H1 (cell line): ENCODE results near the gene COL5A1. TPM values are rescaled to one million over a fixed set of nuclear protein-coding genes. Genes with fewer than 3 reads are reported as not detected.

Source experiments
- CTCF ChIA-PET: fragments of 300-600 bp; sonication (Branson Sonifier 250); formaldehyde crosslinking; loops from one replicate; lab custom pipeline; 2021; ENCODE audit not compliant: partially characterized antibody; lab: Charles Lee
- POLR2A ChIA-PET: fragments of 300-600 bp; sonication (Branson Sonifier 250); formaldehyde crosslinking; loops from one replicate; lab custom pipeline; 2021; ENCODE audit warnings: inconsistent platforms; ENCODE audit not compliant: partially characterized antibody; lab: Charles Lee
- DNase-seq, 2 experiments: peaks; one replicate each; pipeline versions ENCODE4 v3.0.0 to v3.0.0-alpha.2; 2010 to 2022; ENCODE audit warnings: low spot score in 2 of 2, low read depth in 1 of 2, mixed read lengths in 1 of 2
- FAIRE-seq: peaks from 2 replicates; lab custom pipeline; 2011; peaks lifted over from hg19 to GRCh38; lab: Jason Lieb, UNC
- H2AFZ ChIP-seq: 2 replicates; pipeline ENCODE4 v1.8.1; 2012; ENCODE audit warnings: low read length, inconsistent platforms
- H2AK5ac ChIP-seq: 2 replicates; pipeline ENCODE4 v1.6.1; 2013; ENCODE audit warnings: low read depth, low read length
- H2BK120ac ChIP-seq: replicated peaks from 2 replicates; pipeline ENCODE3; 2013; ENCODE audit warnings: low read depth, low read length, inconsistent platforms
- H2BK12ac ChIP-seq: 2 replicates; pipeline ENCODE4 v1.6.1; 2013; ENCODE audit warnings: low read depth, low read length
- H2BK15ac ChIP-seq: 2 replicates; pipeline ENCODE4 v1.6.1; 2013; ENCODE audit warnings: low read length
- H2BK20ac ChIP-seq: 2 replicates; pipeline ENCODE4 v1.6.1; 2013; ENCODE audit warnings: low read length
- H2BK5ac ChIP-seq: 2 replicates; pipeline ENCODE4 v1.6.1; 2013; ENCODE audit warnings: low read depth, low read length
- H3K14ac ChIP-seq: 2 replicates; pipeline ENCODE4 v1.6.1; 2013; ENCODE audit warnings: inconsistent platforms; ENCODE audit not compliant: insufficient read length
- H3K18ac ChIP-seq: 2 replicates; pipeline ENCODE4 v1.6.1; 2013; ENCODE audit warnings: low read length; ENCODE audit errors: extremely low read depth
- H3K23ac ChIP-seq: 2 replicates; pipeline ENCODE4 v1.6.1; 2013; ENCODE audit warnings: inconsistent platforms; ENCODE audit not compliant: insufficient read length
- H3K23me2 ChIP-seq: 2 replicates; pipeline ENCODE4 v1.6.1; 2013; ENCODE audit warnings: low read depth, low read length
- H3K27ac ChIP-seq: 2 replicates; pipeline ENCODE4 v1.6.1; 2011; ENCODE audit warnings: low read depth, low read length, inconsistent platforms
- H3K27me3 ChIP-seq, 4 experiments: replicated peaks in 1 of 4; 1 replicate in 1 of 4; 2 replicates in 3 of 4; pipeline versions ENCODE4 v1.6.1 to v1.8.1; 2011 to 2013; ENCODE audit warnings: low read length in 3 of 4, mild to moderate bottlenecking in 3 of 4, inconsistent platforms in 2 of 4, mixed read lengths in 2 of 4, moderate library complexity in 1 of 4; ENCODE audit not compliant: control insufficient read depth in 3 of 4, insufficient read depth in 3 of 4; ENCODE audit errors: extremely low read depth in 1 of 4
- H3K36me3 ChIP-seq, 4 experiments: 2 replicates each; pipeline versions ENCODE4 v1.6.1 to v1.8.1; 2011 to 2013; ENCODE audit warnings: mild to moderate bottlenecking in 4 of 4, low read length in 3 of 4, moderate library complexity in 2 of 4, control low read depth in 1 of 4, inconsistent platforms in 1 of 4; ENCODE audit not compliant: insufficient read depth in 4 of 4, control insufficient read depth in 2 of 4
- H3K4ac ChIP-seq: replicated peaks from 2 replicates; pipeline ENCODE3; 2013; ENCODE audit warnings: low read length, low read depth, mixed read lengths, inconsistent platforms; ENCODE audit not compliant: insufficient read length
- H3K4me1 ChIP-seq, 4 experiments: replicated peaks in 1 of 4; 1 replicate in 1 of 4; 2 replicates in 3 of 4; pipeline versions ENCODE4 v1.6.1 to v1.8.1; 2011 to 2013; ENCODE audit warnings: low read length in 3 of 4, inconsistent platforms in 2 of 4, mixed read lengths in 1 of 4; ENCODE audit not compliant: insufficient read depth in 4 of 4, control insufficient read depth in 3 of 4
- H3K4me2 ChIP-seq, 2 experiments: 2 replicates each; pipeline versions ENCODE4 v1.6.1 to v1.8.1; 2011 to 2013; ENCODE audit warnings: low read depth in 2 of 2, low read length in 2 of 2, control low read depth in 1 of 2, inconsistent platforms in 1 of 2, mild to moderate bottlenecking in 1 of 2; ENCODE audit not compliant: insufficient read depth in 1 of 2
- H3K4me3 ChIP-seq, 4 experiments: fragments of 200-600, 300-600 bp in 1 of 4; sonication (generic), shearing (Covaris generic), sonication (Bioruptor Twin) in 1 of 4; 2 replicates each; pipeline versions ENCODE4 v1.5.1 to v1.8.1; 2011 to 2016; ENCODE audit warnings: low read length in 4 of 4, low read depth in 3 of 4, control low read depth in 2 of 4, inconsistent platforms in 2 of 4, mild to moderate bottlenecking in 2 of 4, mixed read lengths in 1 of 4, moderate library complexity in 1 of 4; ENCODE audit not compliant: insufficient read depth in 2 of 4; ENCODE audit errors: extremely low read depth in 1 of 4
- H3K56ac ChIP-seq: replicated peaks from 2 replicates; pipeline ENCODE3; 2013; ENCODE audit warnings: low read depth, mild to moderate bottlenecking, mixed read lengths, low read length, inconsistent platforms; ENCODE audit not compliant: insufficient read length
- H3K79me1 ChIP-seq: 2 replicates; pipeline ENCODE4 v1.6.1; 2013; ENCODE audit warnings: low read depth, low read length, control low read depth
- H3K79me2 ChIP-seq, 2 experiments: 2 replicates each; pipeline versions ENCODE4 v1.6.1 to v1.8.1; 2012 to 2013; ENCODE audit warnings: low read length in 2 of 2, mild to moderate bottlenecking in 2 of 2, inconsistent platforms in 1 of 2; ENCODE audit not compliant: insufficient read depth in 2 of 2, control insufficient read depth in 1 of 2
- H3K9ac ChIP-seq, 4 experiments: replicated peaks in 1 of 4; 1 replicate in 1 of 4; 2 replicates in 3 of 4; pipeline versions ENCODE4 v1.6.1 to v1.8.1; 2011 to 2013; ENCODE audit warnings: low read depth in 3 of 4, low read length in 3 of 4, control low read depth in 2 of 4, mild to moderate bottlenecking in 2 of 4, moderate library complexity in 2 of 4, inconsistent platforms in 1 of 4; ENCODE audit errors: extremely low read depth in 1 of 4
- H3K9me3 ChIP-seq, 2 experiments: 2 replicates each; pipeline versions ENCODE4 v1.6.1 to v1.8.1; 2012 to 2013; ENCODE audit warnings: mild to moderate bottlenecking in 2 of 2, moderate library complexity in 2 of 2, control low read depth in 1 of 2, inconsistent platforms in 1 of 2, low read depth in 1 of 2, low read length in 1 of 2, mixed read lengths in 1 of 2; ENCODE audit not compliant: insufficient read depth in 2 of 2
- H4K20me1 ChIP-seq, 2 experiments: replicated peaks in 1 of 2; 2 replicates each; pipeline versions ENCODE3 to v1.8.1; 2011 to 2013; ENCODE audit warnings: inconsistent platforms in 2 of 2, low read length in 2 of 2, mild to moderate bottlenecking in 1 of 2; ENCODE audit not compliant: insufficient read depth in 2 of 2, control insufficient read depth in 1 of 2
- H4K5ac ChIP-seq: 2 replicates; pipeline ENCODE4 v1.6.1; 2013; ENCODE audit warnings: low read length, low read depth, mixed read lengths, inconsistent platforms; ENCODE audit not compliant: insufficient read length
- H4K8ac ChIP-seq: 2 replicates; pipeline ENCODE4 v1.8.0; 2013; ENCODE audit warnings: mild to moderate bottlenecking, moderate library complexity, low read length, inconsistent platforms; ENCODE audit not compliant: insufficient read depth; ENCODE audit errors: extremely low read depth
- H4K91ac ChIP-seq: replicated peaks from 2 replicates; pipeline ENCODE3; 2013; ENCODE audit warnings: low read length, mixed read lengths, inconsistent platforms; ENCODE audit not compliant: insufficient read length
- EGR1 ChIP-seq: IDR thresholded peaks from 2 replicates; pipeline ENCODE4 v1.6.1; 2011; ENCODE audit warnings: low read depth, low read length, borderline replicate concordance
- EP300 ChIP-seq, 2 experiments: IDR thresholded peaks; 1 replicate in 1 of 2; 2 replicates in 1 of 2; pipeline ENCODE4 v1.6.1; 2011 to 2012; ENCODE audit warnings: low read depth in 2 of 2, low read length in 2 of 2, mild to moderate bottlenecking in 2 of 2, borderline replicate concordance in 1 of 2, inconsistent platforms in 1 of 2, moderate library complexity in 1 of 2
- HDAC6 ChIP-seq: IDR thresholded peaks from one replicate; pipeline ENCODE4 v1.7.1; 2012; ENCODE audit warnings: low read depth, mild to moderate bottlenecking, inconsistent platforms, low read length, moderate library complexity
- NANOG ChIP-seq: IDR thresholded peaks from 2 replicates; pipeline ENCODE4 v1.6.1; 2011; ENCODE audit warnings: low read length, low read depth, mild to moderate bottlenecking, inconsistent platforms; ENCODE audit not compliant: insufficient read depth, poor library complexity, severe bottlenecking
- POLR2AphosphoS5 ChIP-seq: IDR thresholded peaks from 2 replicates; pipeline ENCODE4 v1.6.1; 2011; ENCODE audit warnings: low read depth, low read length
- WGBS, 2 experiments: shearing (Covaris generic) in 1 of 2; methylation state at CpG; one replicate each; pipeline versions ENCODE4 v1.1.6 to v1.1.7; 2013 to 2015; ENCODE audit warnings: low lambda C conversion rate in 2 of 2, mixed read lengths in 2 of 2, inconsistent platforms in 1 of 2, low coverage in 1 of 2, missing lambda C conversion rate in 1 of 2; ENCODE audit not compliant: insufficient replicate concordance in 2 of 2, insufficient coverage in 1 of 2, insufficient read length in 1 of 2; ENCODE audit errors: extremely low coverage in 1 of 2, missing lambda C conversion rate in 1 of 2; 5-methylcytosine and 5-hydroxymethylcytosine counted together
- polyA plus RNA-seq, 7 experiments: library from polyadenylated mRNA; depleted of rRNA in 3 of 7; stranded (reverse) in 5 of 7; unstranded in 2 of 7; fragments of >200 nt in 5 of 7; fragments of 200-250 nt in 2 of 7; gene quantifications; 1 replicate in 5 of 7; 2 replicates in 1 of 7; 4 replicates in 1 of 7; pipeline versions ENCODE4 v1.2.1 to v1.2.3, GENCODE V29; 2011 to 2013; ENCODE audit warnings: missing spikeins in 2 of 7, mixed read lengths in 2 of 7
- total RNA-seq: library from RNA; stranded (reverse); fragmentation: NEBNext Ultra II Directional; extraction: Animal tissue kit (Norgen Biotek cat#: 25700); gene quantifications from 2 replicates; pipeline ENCODE4 v1.2.1, GENCODE V29; 2021

COL5A1 gene
- total and polyA plus RNA-seq, 2 of the 8 experiments (the other 6 are each of a cell fraction or from before 2014, with no cell fraction given): 3.8 to 12.0 TPM

DNA sequence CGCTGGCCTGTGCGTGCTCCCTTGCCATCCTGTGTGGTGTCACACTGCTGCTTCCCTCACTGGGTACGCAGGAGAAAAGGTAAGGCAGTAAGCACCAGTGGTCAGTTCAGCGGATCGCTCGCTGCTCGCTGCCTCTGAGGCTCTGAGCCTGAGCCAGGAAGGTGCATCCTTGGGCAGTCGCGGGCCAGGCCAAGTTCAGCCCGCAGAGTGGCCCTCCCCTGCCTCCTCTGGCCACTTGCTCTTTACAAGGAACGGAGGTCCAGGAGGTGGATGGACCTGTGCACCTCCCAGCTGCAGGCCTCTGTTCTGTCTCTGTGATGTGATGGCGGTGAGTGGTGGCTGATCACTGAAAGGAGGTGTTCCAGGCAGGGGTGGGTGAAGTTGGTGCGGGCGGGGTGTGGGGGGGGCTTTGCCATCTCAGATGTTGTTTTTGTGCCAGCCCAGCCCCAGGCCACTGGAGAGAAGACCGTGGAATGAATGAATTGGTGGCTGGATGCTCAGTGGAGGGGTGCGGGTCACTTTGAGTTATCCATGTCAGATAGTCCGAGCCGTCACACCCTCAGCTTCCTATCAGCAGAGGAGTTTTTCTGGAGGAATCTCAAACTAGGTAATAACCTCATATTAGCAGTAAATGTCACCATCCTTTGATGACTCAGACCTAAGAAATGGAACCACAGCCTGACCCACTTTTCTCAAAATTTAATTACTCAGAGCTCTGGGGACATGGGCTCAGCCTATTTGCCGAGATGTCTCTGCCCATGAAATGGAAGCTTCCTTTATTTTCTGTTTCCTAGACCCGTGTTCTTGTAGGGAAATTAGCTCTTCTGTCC lies 7.3 kb downstream of the COL5A1 start:
- peaks cover 1% of the 10 kb centered on the region; the same call in 1 of the 2 replicates for H3K23me2 ChIP-seq
- POLR2A ChIA-PET: no interaction called here
- no peak for DNase-seq
- no peak overlapping the region for H3K56ac ChIP-seq
- no peak overlapping the region for H3K23ac ChIP-seq
- 90% methylated on average over 19 of the region's 20 CpGs; no CpG with 5 or more reads in 1 of the 2 experiments for WGBS, 2 experiments
- H2BK5ac ChIP-seq: no peak overlapping the region
- no peak overlapping the region for H2AK5ac ChIP-seq
- H4K5ac ChIP-seq: no peak overlapping the region
- H4K20me1 ChIP-seq: peaks cover 0 to 15% of the 10 kb centered on the region in 2 experiments
- no peak overlapping the region for H3K4me3 ChIP-seq
- H3K18ac ChIP-seq: no peak overlapping the region
- H3K27me3 ChIP-seq: no peaks in the 10 kb centered on the region
- H2AFZ ChIP-seq: no peak overlapping the region
- no peak overlapping the region for H3K14ac ChIP-seq
- FAIRE-seq: no peak
- no peak overlapping the region for H3K9ac ChIP-seq
- no peak for TF ChIP-seq EGR1
- no peak for TF ChIP-seq HDAC6
- no peak for TF ChIP-seq NANOG
- no peak for TF ChIP-seq POLR2AphosphoS5
- no peak for TF ChIP-seq EP300 (IDR thresholded peaks at IDR 0.05; ENCODE audit: borderline replicate concordance in 1 of 2, low read depth in 2 of 2, low read length in 2 of 2)
- no peak overlapping the region for H3K27ac ChIP-seq
- H3K79me1 ChIP-seq: peaks cover 5% of the 10 kb centered on the region; the same call in 1 of the 2 replicates
- H2BK15ac ChIP-seq: no peak overlapping the region
- no peak overlapping the region for H3K4ac ChIP-seq
- no peak overlapping the region for H2BK120ac ChIP-seq
- no peak overlapping the region for H2BK12ac ChIP-seq
- no peaks in the 10 kb centered on the region for H3K79me2 ChIP-seq
- peaks cover 0 to 22% (median 7%) of the 10 kb centered on the region in 4 experiments; a peak in 6 of 7 replicates for H3K4me1 ChIP-seq
- H3K9me3 ChIP-seq: no peaks in the 10 kb centered on the region
- H3K36me3 ChIP-seq: no peaks in the 10 kb centered on the region
- H3K4me2 ChIP-seq: no peak overlapping the region
- no peak overlapping the region for H2BK20ac ChIP-seq
- CTCF ChIA-PET: interaction anchor here (0.6 kb wide), 1 partner anchor 1205 kb away, joined by 6 read pairs; no protein-coding TSS in a partner anchor
- H4K91ac ChIP-seq: no peak overlapping the region
- no peak overlapping the region for H4K8ac ChIP-seq
